SK-N-SH treated with all-trans-retinoic acid at 6 μM for 48 hours (cell line): ENCODE results near the gene PLEKHG3.

Experiments used
- CREB5 ChIP-seq: fragments of 250-450 bp; sonication (Bioruptor Pico); IDR thresholded peaks from 2 replicates; pipeline ENCODE4 v1.5.1; 2020; ENCODE audit warnings: low read depth, mild to moderate bottlenecking, moderate library complexity
- ESRRG ChIP-seq: fragments of 250-450 bp; sonication (Bioruptor Pico); IDR thresholded peaks from 2 replicates; pipeline ENCODE4 v1.6.1; 2021; ENCODE audit warnings: mild to moderate bottlenecking
- RARB ChIP-seq: fragments of 250-450 bp; sonication (Bioruptor Pico); IDR thresholded peaks from 2 replicates; pipeline ENCODE4 v1.8.0; 2021; ENCODE audit warnings: mild to moderate bottlenecking, moderate library complexity
- ZFP3 ChIP-seq: fragments of 250-450 bp; sonication (Bioruptor Pico); IDR thresholded peaks from 2 replicates; pipeline ENCODE4 v1.5.0; 2020; ENCODE audit warnings: mild to moderate bottlenecking, moderate library complexity

GRCh38 chr14:64775081-64775777 is 71.0 kb downstream of the PLEKHG3 start:
- no peak for TF ChIP-seq CREB5
- no peak for TF ChIP-seq RARB
- no peak for TF ChIP-seq ZFP3 (CRISPR knock-in tag)
- TF ChIP-seq ESRRG (CRISPR knock-in tag), result no peak
